ENCODE measurements around the gene CHPF.

Gene CHPF

GRCh38 chr2:219538956-219539788, 4.4 kb downstream of the CHPF start:
- DNase-seq, result no peak
- in situ Hi-C loops (cut with HindIII; ENCODE audit: low pct_ligation_motif_present, low pct_unique_long_range_greater_than_20kb, low sequenced_read_pairs), result no loop called here

DNA sequence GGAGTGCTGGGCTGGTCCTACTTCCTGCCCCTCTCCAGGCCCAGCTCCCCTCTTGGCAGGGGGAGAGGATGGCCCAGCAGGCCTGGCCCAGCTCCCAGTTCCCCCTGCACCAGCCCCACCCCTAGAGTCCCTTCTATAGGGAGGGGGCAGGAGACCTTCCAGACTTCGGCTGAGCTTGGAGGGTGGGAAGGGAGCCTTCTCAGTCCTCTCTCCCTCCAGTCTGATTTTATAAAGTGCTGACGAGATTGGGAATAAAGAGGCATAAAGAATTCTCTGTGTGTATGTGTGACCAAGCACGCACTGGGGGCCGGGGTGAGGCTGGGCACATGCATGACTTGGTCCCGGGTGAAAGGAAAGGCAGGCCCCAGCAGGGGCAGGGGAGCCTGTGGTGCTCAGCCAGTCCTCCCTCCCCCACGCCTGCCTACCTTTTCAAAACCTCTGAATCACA, 5.1 kb downstream of the CHPF start:
- no peak for DNase-seq
- in situ Hi-C loops (cut with HindIII; ENCODE audit: low pct_ligation_motif_present, low pct_unique_long_range_greater_than_20kb, low sequenced_read_pairs), result no loop called here

DNA sequence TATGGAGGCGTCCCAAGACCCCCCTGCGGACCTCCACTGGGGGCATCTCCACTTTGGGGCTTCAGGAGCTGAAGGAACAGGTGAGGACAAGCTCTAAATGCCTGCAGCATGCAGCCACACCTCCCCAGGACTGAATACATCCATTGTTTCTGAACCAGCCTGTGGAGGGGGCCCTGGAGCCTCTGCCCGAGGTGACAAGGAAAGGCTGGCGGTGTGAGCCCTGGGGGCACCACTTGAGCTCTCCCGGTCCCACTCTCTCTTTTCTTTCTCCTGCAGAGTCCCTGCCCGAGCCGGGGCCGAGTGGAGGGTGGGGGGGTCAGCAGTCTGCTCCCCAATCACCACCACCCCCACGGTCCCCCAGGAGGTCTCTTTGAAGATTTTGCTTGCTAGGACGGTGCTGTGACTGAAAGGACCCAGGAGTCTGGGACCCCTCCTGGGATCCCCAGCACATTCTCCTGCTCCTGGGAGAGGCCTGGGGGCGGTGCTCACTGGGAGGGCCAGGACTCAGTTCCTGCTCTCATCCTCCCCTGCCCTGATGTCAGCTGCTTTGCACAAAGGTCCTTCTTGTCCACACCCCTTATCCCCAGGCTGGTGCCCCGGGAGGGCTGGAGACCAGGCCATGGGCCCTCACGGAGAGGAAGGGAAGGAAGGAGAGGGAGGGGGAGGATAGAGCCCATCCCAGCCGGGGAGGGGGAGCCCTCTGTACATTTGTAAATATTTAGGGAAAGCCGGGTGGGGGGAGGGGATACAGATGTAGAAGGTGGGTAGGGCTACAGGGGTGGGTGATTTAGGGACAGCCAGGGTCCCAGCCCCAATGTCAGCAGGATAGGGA, 5.7 kb downstream of the CHPF start:
- no peak for DNase-seq
- in situ Hi-C loops (cut with HindIII; ENCODE audit: low pct_ligation_motif_present, low pct_unique_long_range_greater_than_20kb, low sequenced_read_pairs), result no loop called here

DNA sequence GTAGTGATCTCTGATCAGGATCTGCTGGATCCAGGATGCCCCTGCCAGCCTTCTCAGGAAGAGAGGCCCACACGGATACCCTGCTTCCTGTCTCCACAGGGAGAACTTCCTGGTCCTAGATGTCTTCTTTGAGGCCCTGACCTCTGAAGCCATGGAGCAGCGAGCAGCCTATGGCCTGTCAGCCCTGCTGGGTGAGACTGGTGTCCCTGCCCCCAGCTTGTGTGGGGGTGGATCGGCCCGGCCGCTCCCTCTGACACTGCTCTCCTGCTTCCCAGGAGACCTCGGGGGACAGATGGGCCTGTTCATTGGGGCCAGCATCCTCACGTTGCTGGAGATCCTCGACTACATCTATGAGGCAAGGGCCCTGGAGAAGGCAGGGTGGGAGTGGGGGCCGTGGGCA, 6.6 kb downstream of the CHPF start:
- in situ Hi-C loops (cut with HindIII; ENCODE audit: low pct_ligation_motif_present, low pct_unique_long_range_greater_than_20kb, low sequenced_read_pairs), result no loop called here
- no peak for DNase-seq

GRCh38 chr2:219536425-219536824, 7.2 kb downstream of the CHPF start:
- no peak for DNase-seq
- in situ Hi-C loops (cut with HindIII; ENCODE audit: low pct_ligation_motif_present, low pct_unique_long_range_greater_than_20kb, low sequenced_read_pairs), result no loop called here

GRCh38 chr2:219533930-219534661, 9.5 kb downstream of the CHPF start:
- no peak for DNase-seq
- in situ Hi-C loops (cut with HindIII; ENCODE audit: low pct_ligation_motif_present, low pct_unique_long_range_greater_than_20kb, low sequenced_read_pairs), result no loop called here

GRCh38 chr2:219532378-219532649, 11.3 kb downstream of the CHPF start:
- in situ Hi-C loops (cut with HindIII; ENCODE audit: low pct_ligation_motif_present, low pct_unique_long_range_greater_than_20kb, low sequenced_read_pairs), result no loop called here
- DNase-seq, result no peak

DNA sequence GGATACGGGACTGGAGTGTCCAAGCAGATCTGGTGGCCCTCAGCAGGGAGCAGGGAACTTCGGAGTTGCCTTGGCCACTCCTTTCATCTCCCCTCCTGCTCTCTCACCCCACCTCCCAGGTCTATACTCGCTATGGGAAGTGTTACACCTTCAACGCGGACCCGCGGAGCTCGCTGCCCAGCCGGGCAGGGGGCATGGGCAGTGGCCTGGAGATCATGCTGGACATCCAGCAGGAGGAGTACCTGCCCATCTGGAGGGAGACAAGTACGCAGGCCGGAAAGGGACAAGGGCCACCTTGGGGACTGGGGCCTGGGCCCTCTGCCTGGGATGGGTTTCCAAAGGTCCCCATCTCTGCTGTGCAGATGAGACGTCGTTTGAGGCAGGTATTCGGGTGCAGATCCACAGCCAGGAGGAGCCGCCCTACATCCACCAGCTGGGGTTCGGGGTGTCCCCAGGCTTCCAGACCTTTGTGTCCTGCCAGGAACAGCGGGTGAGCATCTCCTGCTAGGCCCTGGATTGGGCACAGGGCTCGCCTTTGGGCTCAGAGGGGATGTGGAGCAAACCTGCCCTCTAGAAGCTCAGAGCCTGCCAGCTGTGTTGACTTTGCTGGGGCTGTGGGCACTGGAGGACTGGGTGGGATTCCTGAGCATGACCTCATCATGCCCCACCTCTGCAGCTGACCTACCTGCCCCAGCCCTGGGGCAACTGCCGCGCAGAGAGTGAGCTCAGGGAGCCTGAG, 11.8 kb downstream of the CHPF start:
- DNase-seq, result no peak
- in situ Hi-C loops (cut with HindIII; ENCODE audit: low pct_ligation_motif_present, low pct_unique_long_range_greater_than_20kb, low sequenced_read_pairs), result no loop called here

GRCh38 chr2:219530048-219530963, 13.3 kb downstream of the CHPF start:
- in situ Hi-C loops (cut with HindIII; ENCODE audit: low pct_ligation_motif_present, low pct_unique_long_range_greater_than_20kb, low sequenced_read_pairs), result no loop called here
- DNase-seq, result peak; percentile 86

GRCh38 chr2:219527472-219527871, 16.1 kb downstream of the CHPF start:
- in situ Hi-C loops (cut with HindIII; ENCODE audit: low pct_ligation_motif_present, low pct_unique_long_range_greater_than_20kb, low sequenced_read_pairs), result no loop called here
- DNase-seq, result no peak

DNA sequence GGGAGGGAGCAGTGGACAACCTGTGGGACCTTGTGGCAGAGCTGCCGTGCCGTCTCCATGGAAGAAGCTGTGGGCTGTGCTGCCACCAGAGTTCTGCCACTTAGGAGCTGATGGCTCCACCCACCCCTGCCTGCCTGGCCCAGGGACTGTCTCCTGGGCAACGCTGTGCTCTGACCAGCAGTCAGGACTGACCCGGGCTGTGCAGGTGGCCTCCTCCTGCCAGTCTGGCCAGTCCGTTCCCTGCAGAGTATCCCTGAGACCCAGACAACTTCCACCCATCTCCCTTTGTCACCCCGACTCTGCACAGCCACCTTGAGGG, 16.6 kb downstream of the CHPF start:
- in situ Hi-C loops (cut with HindIII; ENCODE audit: low pct_ligation_motif_present, low pct_unique_long_range_greater_than_20kb, low sequenced_read_pairs), result no loop called here

GRCh38 chr2:219526320-219527075, 17.1 kb downstream of the CHPF start:
- in situ Hi-C loops (cut with HindIII; ENCODE audit: low pct_ligation_motif_present, low pct_unique_long_range_greater_than_20kb, low sequenced_read_pairs), result no loop called here
- no peak for DNase-seq

More for the DNA sequence above, 16.6 kb downstream of the CHPF start:
- DNase-seq, result no peak

GRCh38 chr2:219525533-219526232, 17.9 kb downstream of the CHPF start:
- in situ Hi-C loops (cut with HindIII; ENCODE audit: low pct_ligation_motif_present, low pct_unique_long_range_greater_than_20kb, low sequenced_read_pairs), result no loop called here
- no peak for DNase-seq

GRCh38 chr2:219524817-219525216, 18.8 kb downstream of the CHPF start:
- in situ Hi-C loops (cut with HindIII; ENCODE audit: low pct_ligation_motif_present, low pct_unique_long_range_greater_than_20kb, low sequenced_read_pairs), result no loop called here

GRCh38 chr2:219523031-219523671, 20.5 kb downstream of the CHPF start:
- in situ Hi-C loops (cut with HindIII; ENCODE audit: low pct_ligation_motif_present, low pct_unique_long_range_greater_than_20kb, low sequenced_read_pairs), result no loop called here
- DNase-seq, result no peak

More at GRCh38 chr2:219524817-219525216, 18.8 kb downstream of the CHPF start:
- no peak for DNase-seq
